ENCODE data around the gene MYO7A. TPM values are rescaled to one million over a fixed set of nuclear protein-coding genes. Genes with fewer than 3 reads are reported as not detected.

The MYO7A gene
- total and polyA plus RNA-seq, 2 of the 4 experiments (the other 2 are of a cell fraction) = 0.02 TPM; not detected in 1

- no peak overlapping the region for H2BK20ac ChIP-seq (ENCODE audit: low read depth, low read length)
- no peak overlapping the region for H3K4me2 ChIP-seq (ENCODE audit: low read depth, low read length)
- no peaks in the 10 kb centered on the region for H3K79me1 ChIP-seq (ENCODE audit: low read depth in 1 of 2, low read length in 2 of 2)
- H4K8ac ChIP-seq (ENCODE audit: low read depth in 2 of 2, low read length in 2 of 2) = no peak overlapping the region
- H3K23ac ChIP-seq (ENCODE audit: low read depth, low read length) = no peak overlapping the region
- H3K14ac ChIP-seq (replicated peaks; ENCODE audit: low read depth, low read length) = no peak overlapping the region
- in situ Hi-C loops (cut with MboI; ENCODE audit: low sequenced_read_pairs) = no loop called here
- H3K18ac ChIP-seq (ENCODE audit: low read depth, low read length) = no peak overlapping the region
- no peak overlapping the region for H2AFZ ChIP-seq (replicated peaks; ENCODE audit: low read length, poor library complexity)
- H3K56ac ChIP-seq (ENCODE audit: extremely low read depth, insufficient read depth, low read length) = no peak overlapping the region
- H2BK120ac ChIP-seq (ENCODE audit: low read depth, low read length) = no peak overlapping the region
- no peaks in the 10 kb centered on the region; the same call in 1 of the 2 replicates for H3K9me1 ChIP-seq (ENCODE audit: insufficient read depth, low read length)
- CTCF ChIA-PET = no interaction called here
- no peak overlapping the region for H4K91ac ChIP-seq (ENCODE audit: insufficient read depth, low read depth, low read length)
- H3K4me1 ChIP-seq (ENCODE audit: control insufficient read depth, insufficient read depth, low read length) = no peaks in the 10 kb centered on the region
- intact Hi-C loops (cut with micrococcal nuclease) = no loop called here
- POLR2A ChIA-PET (ENCODE audit: unreplicated experiment) = no interaction called here
- no peak overlapping the region for H2BK5ac ChIP-seq (ENCODE audit: low read depth, low read length, poor library complexity, severe bottlenecking)
- H3K27ac ChIP-seq (ENCODE audit: insufficient read depth, low read length) = no peak overlapping the region
- no peak for ATAC-seq (ENCODE audit: low read depth)
- H2AK9ac ChIP-seq (replicated peaks; ENCODE audit: low read depth, low read length, poor library complexity) = no peak overlapping the region
- 95% methylated on average over 3 of the region's 10 CpGs; no CpG with 5 or more reads in 1 of the 2 experiments for WGBS, 2 experiments (ENCODE audit: extremely low coverage in 2 of 2, insufficient read length in 1 of 2)
- dilution Hi-C loops (cut with HindIII; ENCODE audit: low sequenced_read_pairs, unreplicated experiment) = no loop called here
- no peaks in the 10 kb centered on the region for H4K20me1 ChIP-seq (ENCODE audit: insufficient read depth, low read length)
- no TSS peak for BruUV-seq (replicated peaks)
- DNase-seq = no peak
- H3K4me3 ChIP-seq (ENCODE audit: insufficient read depth, low read depth, low read length) = no peak overlapping the region
- no peak overlapping the region for H3K4ac ChIP-seq (ENCODE audit: low read depth, low read length)
- H3K9me3 ChIP-seq (ENCODE audit: control insufficient read depth, insufficient read depth, low read length) = no peaks in the 10 kb centered on the region
- H4K5ac ChIP-seq (ENCODE audit: low read depth, low read length) = no peak overlapping the region
- no peaks in the 10 kb centered on the region for H3K36me3 ChIP-seq (ENCODE audit: control insufficient read depth, insufficient read depth, low read length)
- H3K27me3 ChIP-seq (ENCODE audit: control insufficient read depth, insufficient read depth, low read length) = peaks cover 63% of the 10 kb centered on the region
- H2AK5ac ChIP-seq (ENCODE audit: low read depth, low read length) = no peak overlapping the region
- TF ChIP-seq POLR2A (IDR thresholded peaks at IDR 0.05; ENCODE audit: low read depth, low read length) (no peak), RAD21 (IDR thresholded peaks at IDR 0.05; ENCODE audit: low read length) (no peak), FOS (IDR thresholded peaks at IDR 0.05; ENCODE audit: low read depth, low read length) (no peak), MXI1 (IDR thresholded peaks at IDR 0.05; ENCODE audit: borderline replicate concordance, low read depth, low read length) (no peak), BHLHE40 (IDR thresholded peaks at IDR 0.05; ENCODE audit: low read depth, low read length) (no peak), MAFK (IDR thresholded peaks at IDR 0.05; ENCODE audit: low read depth, low read length) (no peak), NFE2L2 (IDR thresholded peaks at IDR 0.05; ENCODE audit: low read depth, low read length) (no peak), CHD1 (IDR thresholded peaks at IDR 0.05; ENCODE audit: low read depth, low read length) (no peak), CEBPB (IDR thresholded peaks at IDR 0.05; ENCODE audit: low read depth, low read length) (no peak), SMC3 (IDR thresholded peaks at IDR 0.05; ENCODE audit: low read depth, low read length) (no peak), USF2 (IDR thresholded peaks at IDR 0.05; ENCODE audit: low read depth, low read length) (no peak), MAZ (IDR thresholded peaks at IDR 0.05; ENCODE audit: borderline replicate concordance, low read depth, low read length) (no peak)
- TF ChIP-seq, protein P1, sequence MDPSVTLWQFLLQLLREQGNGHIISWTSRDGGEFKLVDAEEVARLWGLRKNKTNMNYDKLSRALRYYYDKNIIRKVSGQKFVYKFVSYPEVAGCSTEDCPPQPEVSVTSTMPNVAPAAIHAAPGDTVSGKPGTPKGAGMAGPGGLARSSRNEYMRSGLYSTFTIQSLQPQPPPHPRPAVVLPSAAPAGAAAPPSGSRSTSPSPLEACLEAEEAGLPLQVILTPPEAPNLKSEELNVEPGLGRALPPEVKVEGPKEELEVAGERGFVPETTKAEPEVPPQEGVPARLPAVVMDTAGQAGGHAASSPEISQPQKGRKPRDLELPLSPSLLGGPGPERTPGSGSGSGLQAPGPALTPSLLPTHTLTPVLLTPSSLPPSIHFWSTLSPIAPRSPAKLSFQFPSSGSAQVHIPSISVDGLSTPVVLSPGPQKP (IDR thresholded peaks at IDR 0.05; ENCODE audit: borderline replicate concordance, low read depth, low read length) = no peak
- TF ChIP-seq, protein P2, sequence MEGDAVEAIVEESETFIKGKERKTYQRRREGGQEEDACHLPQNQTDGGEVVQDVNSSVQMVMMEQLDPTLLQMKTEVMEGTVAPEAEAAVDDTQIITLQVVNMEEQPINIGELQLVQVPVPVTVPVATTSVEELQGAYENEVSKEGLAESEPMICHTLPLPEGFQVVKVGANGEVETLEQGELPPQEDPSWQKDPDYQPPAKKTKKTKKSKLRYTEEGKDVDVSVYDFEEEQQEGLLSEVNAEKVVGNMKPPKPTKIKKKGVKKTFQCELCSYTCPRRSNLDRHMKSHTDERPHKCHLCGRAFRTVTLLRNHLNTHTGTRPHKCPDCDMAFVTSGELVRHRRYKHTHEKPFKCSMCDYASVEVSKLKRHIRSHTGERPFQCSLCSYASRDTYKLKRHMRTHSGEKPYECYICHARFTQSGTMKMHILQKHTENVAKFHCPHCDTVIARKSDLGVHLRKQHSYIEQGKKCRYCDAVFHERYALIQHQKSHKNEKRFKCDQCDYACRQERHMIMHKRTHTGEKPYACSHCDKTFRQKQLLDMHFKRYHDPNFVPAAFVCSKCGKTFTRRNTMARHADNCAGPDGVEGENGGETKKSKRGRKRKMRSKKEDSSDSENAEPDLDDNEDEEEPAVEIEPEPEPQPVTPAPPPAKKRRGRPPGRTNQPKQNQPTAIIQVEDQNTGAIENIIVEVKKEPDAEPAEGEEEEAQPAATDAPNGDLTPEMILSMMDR (conservative IDR thresholded peaks at IDR 0.05; ENCODE audit: low read depth, low read length) = no peak
- no peak overlapping the region for H3K9ac ChIP-seq (ENCODE audit: low read depth, low read length)
- H2BK15ac ChIP-seq (ENCODE audit: low read depth, low read length) = no peak overlapping the region
These were observed 22.8 kb downstream of the MYO7A start for GRCh38 chr11:77150836-77151235.
